ENCODE data around the gene CD6. TPM values are rescaled to one million over a fixed set of nuclear protein-coding genes. Genes with fewer than 3 reads are reported as not detected.

Gene CD6
- total and polyA plus RNA-seq, 8 donors: 1.1 to 2.8 (median 1.4) TPM; not detected in 2

DNA sequence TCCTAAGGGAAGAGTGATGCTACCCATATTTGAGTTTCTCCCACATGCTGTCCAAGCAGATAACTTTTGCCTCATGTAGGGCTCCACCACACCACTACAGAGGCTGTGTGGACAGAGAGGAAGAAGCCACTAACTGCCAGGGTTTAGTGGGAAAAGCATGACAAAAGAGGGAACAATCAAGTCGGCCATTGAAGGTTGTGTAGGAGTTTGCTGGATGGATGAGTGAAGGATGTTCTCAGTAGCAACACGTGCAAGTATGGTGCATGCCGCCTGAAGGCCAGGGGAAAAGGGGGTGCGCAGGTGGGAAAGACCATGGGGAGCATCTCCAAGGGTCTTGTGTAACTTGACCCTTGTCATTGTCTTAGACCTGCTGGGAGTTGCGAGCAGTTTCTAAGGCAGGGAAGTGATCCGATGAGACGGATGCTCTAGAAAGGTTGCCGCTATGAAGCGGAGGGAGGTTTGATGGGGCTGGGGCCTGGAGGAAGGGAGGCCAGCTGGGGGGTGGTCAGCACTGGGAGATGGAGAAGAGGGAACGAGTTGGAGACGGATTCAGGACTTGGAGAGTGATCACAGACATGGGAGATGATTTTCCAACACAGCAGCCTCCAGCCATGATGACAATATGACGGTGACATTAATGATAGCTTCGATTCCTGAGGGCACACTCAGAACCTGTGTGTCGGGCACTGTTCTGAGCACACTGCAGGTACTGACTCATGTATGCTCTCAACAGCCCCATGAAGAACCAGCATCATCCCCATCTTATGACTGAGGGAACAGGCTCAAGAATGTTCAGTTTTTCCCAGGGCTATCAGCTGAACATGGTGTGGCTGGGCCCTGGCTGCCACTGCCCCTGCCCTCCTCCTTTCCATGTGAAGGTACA, 53.7 kb downstream of the CD6 start:
- Histone ChIP-seq H3K27me3 (peaks cover 0 to 41% (median 5%) of the 10 kb centered on the region in 3 donors), H3K4me3 (no peak overlapping the region), H3K36me3 (no peaks in the 10 kb centered on the region), H3K9me3 (no peaks in the 10 kb centered on the region), H3K27ac (no peak overlapping the region), H3K4me1 (peaks cover 10 to 64% (median 45%) of the 10 kb centered on the region in 4 donors)
- 89 to 94% (median 92%) methylated on average over 14 of the region's 14 CpGs for WGBS, 5 donors
- no peak for DNase-seq
- intact Hi-C loops (cut with DNase I; ENCODE audit: low total_unique reads): no loop called here
- TF ChIP-seq POLR2A (IDR thresholded peaks at IDR 0.05): no peak
- TF ChIP-seq, protein P1, sequence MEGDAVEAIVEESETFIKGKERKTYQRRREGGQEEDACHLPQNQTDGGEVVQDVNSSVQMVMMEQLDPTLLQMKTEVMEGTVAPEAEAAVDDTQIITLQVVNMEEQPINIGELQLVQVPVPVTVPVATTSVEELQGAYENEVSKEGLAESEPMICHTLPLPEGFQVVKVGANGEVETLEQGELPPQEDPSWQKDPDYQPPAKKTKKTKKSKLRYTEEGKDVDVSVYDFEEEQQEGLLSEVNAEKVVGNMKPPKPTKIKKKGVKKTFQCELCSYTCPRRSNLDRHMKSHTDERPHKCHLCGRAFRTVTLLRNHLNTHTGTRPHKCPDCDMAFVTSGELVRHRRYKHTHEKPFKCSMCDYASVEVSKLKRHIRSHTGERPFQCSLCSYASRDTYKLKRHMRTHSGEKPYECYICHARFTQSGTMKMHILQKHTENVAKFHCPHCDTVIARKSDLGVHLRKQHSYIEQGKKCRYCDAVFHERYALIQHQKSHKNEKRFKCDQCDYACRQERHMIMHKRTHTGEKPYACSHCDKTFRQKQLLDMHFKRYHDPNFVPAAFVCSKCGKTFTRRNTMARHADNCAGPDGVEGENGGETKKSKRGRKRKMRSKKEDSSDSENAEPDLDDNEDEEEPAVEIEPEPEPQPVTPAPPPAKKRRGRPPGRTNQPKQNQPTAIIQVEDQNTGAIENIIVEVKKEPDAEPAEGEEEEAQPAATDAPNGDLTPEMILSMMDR (IDR thresholded peaks at IDR 0.05): no peak
- TF ChIP-seq POLR2AphosphoS5 (IDR thresholded peaks at IDR 0.05): no peak
- TF ChIP-seq EP300 (IDR thresholded peaks at IDR 0.05): no peak

DNA sequence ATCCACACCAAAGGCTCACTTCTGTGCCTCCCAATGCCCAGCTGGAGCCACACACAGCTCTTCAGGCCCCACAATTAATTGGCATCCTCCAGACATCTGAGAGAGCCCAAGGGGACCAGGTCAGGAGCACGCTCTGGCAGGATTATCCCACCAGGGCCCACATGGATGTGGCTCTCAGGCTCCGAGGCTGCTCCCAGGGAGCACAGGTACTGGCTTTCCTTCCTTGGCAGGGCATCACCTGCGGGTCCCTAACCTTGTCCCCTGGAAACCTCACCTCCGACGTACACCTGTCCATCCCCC, 54.3 kb downstream of the CD6 start:
- H3K27ac ChIP-seq: no peak overlapping the region

GRCh38 chr11:61026121-61027031, 54.9 kb downstream of the CD6 start:
- Histone ChIP-seq H3K4me3 (no peak overlapping the region), H3K27me3 (peaks cover 0 to 29% (median 2%) of the 10 kb centered on the region in 3 donors), H3K4me1 (peaks cover 10 to 62% (median 42%) of the 10 kb centered on the region in 4 donors), H3K27ac (no peak overlapping the region), H3K36me3 (no peaks in the 10 kb centered on the region), H3K9me3 (no peaks in the 10 kb centered on the region)
- 69 to 81% (median 71%) methylated on average over 25 to 28 of the region's 28 CpGs for WGBS, 5 donors
- intact Hi-C loops (cut with DNase I; ENCODE audit: low total_unique reads): no loop called here
- TF ChIP-seq POLR2A (IDR thresholded peaks at IDR 0.05): no peak
- TF ChIP-seq, protein P1 (IDR thresholded peaks at IDR 0.05): no peak
- no peak for TF ChIP-seq EP300 (IDR thresholded peaks at IDR 0.05)
- no peak for TF ChIP-seq POLR2AphosphoS5 (IDR thresholded peaks at IDR 0.05)
- DNase-seq: peak in 1 of 2 donors; percentile 70

More for the DNA sequence above, 54.3 kb downstream of the CD6 start:
- TF ChIP-seq, protein P1 (IDR thresholded peaks at IDR 0.05): no peak
- TF ChIP-seq EP300 (IDR thresholded peaks at IDR 0.05): no peak
- no peak for TF ChIP-seq POLR2AphosphoS5 (IDR thresholded peaks at IDR 0.05)
- no peak for TF ChIP-seq POLR2A (IDR thresholded peaks at IDR 0.05)
- Histone ChIP-seq H3K9me3 (no peaks in the 10 kb centered on the region), H3K36me3 (no peaks in the 10 kb centered on the region), H3K4me1 (peaks cover 10 to 64% (median 45%) of the 10 kb centered on the region in 4 donors), H3K4me3 (no peak overlapping the region), H3K27me3 (peaks cover 0 to 35% (median 5%) of the 10 kb centered on the region in 3 donors)
- 72 to 86% (median 78%) methylated on average over 5 of the region's 5 CpGs for WGBS, 5 donors
- DNase-seq: no peak
- intact Hi-C loops (cut with DNase I; ENCODE audit: low total_unique reads): no loop called here

DNA sequence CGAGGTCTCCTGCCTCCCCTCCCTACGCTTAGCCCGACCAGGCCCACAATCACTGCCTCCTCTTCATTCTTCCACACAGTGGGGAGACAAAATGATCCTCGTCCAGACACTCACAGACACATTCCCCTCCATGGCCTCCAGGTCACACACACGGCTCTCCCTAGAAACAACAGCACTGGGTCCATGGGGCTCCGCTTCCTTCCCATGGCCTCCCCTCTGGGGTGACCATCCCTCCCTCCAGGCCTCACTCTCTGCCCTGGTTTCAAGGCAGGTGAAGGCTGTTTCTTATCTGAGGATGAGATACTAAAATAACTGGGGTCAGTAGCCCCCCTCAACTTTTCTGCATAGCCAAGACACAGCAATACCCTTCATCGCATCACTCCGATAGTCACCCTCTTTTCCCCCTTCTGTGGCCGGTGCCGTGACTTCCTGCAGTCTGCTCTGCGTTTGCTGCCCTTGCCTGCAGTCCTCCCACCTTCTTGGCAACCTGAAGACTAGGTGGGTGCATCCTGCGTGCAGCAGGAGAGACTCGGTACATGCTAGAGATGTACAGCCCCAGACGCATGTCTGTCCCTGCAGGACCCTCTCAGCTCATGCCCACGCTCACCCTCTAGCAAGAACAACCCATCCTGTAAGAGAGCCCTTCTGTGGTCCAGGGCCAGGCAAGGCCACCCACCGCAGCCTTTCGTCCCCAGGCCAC, 55.8 kb downstream of the CD6 start:
- WGBS, 5 donors: 82 to 88% (median 87%) methylated on average over 17 of the region's 17 CpGs
- Histone ChIP-seq H3K9me3 (no peaks in the 10 kb centered on the region), H3K27me3 (peaks cover 0 to 20% (median 0%) of the 10 kb centered on the region in 3 donors), H3K27ac (no peak overlapping the region), H3K4me3 (no peak overlapping the region), H3K36me3 (no peaks in the 10 kb centered on the region), H3K4me1 (peaks cover 10 to 59% (median 36%) of the 10 kb centered on the region in 4 donors)
- TF ChIP-seq, protein P1 (IDR thresholded peaks at IDR 0.05): no peak
- TF ChIP-seq POLR2AphosphoS5 (IDR thresholded peaks at IDR 0.05): no peak
- TF ChIP-seq EP300 (IDR thresholded peaks at IDR 0.05): no peak
- TF ChIP-seq POLR2A (IDR thresholded peaks at IDR 0.05): no peak
- intact Hi-C loops (cut with DNase I; ENCODE audit: low total_unique reads): no loop called here
- no peak for DNase-seq

Measured in stomach (tissue), 9 donors.